ENCODE data around the gene CLDN24.

Gene CLDN24

DNA sequence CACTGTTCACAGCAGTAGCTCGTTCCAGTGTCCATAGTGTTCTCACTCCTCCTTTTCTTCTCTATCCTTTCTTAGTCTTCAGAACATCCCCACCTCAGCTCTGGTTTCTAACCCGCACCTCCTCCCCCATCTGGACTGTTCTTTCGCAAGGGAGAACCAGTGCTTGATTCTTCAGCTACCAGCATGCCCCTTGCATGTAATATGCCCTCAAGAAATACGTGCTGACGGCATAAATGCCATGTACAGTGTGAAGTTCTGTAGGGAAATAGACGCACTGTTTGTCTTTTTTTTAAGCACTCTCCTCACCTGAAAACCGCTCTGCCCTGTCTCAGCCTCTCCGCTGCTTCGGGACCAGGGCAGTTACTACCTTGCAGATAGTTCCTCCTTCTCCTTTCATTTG lies 7.4 kb downstream of the CLDN24 start:
- TF ChIP-seq CTCF (IDR thresholded peaks at IDR 0.05), result no peak

DNA sequence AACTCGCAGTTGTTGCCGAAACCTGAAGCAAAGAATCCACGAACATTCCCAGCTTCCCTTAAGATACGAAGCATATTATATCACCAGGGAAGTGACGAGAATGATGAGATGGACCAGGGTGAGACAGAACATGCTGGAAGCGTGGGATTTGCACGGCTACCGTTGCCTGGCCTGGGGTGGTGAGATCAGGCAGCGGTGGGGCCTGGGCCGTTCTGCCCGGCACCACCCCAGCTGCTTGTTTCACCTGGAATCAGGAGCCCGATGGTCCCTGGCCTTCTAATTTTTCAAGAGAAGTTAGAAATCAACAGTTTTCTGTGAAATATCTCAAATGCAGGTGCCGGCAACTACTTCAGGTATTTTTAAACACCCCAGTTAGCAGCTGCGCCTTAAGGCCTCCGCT lies 7.9 kb downstream of the CLDN24 start:
- no peak for TF ChIP-seq CTCF (IDR thresholded peaks at IDR 0.05)

DNA sequence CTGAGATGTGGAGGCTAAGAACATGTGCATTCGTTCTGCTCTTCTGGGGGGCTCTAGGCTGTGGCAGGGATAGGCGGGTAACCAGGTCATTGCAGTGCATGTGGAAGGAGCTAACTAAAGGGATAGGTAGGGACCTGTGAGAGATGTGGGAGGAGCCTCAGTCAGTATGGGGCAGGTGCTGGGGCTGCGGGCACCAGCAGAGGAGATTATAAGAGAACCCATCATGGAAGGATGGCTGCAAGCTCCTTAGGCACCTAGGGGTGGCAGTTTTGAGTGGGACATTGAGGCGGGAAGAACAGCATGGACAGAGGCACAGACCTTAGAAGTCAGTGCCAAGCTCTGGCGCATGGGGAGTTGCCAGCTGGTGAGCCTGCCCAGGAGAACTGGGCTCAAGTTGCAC lies 9.4 kb downstream of the CLDN24 start:
- no peak for TF ChIP-seq CTCF (IDR thresholded peaks at IDR 0.05)

GRCh38 chr4:183306811-183307210 lies 15.4 kb downstream of the CLDN24 start:
- TF ChIP-seq CTCF (IDR thresholded peaks at IDR 0.05), result no peak

DNA sequence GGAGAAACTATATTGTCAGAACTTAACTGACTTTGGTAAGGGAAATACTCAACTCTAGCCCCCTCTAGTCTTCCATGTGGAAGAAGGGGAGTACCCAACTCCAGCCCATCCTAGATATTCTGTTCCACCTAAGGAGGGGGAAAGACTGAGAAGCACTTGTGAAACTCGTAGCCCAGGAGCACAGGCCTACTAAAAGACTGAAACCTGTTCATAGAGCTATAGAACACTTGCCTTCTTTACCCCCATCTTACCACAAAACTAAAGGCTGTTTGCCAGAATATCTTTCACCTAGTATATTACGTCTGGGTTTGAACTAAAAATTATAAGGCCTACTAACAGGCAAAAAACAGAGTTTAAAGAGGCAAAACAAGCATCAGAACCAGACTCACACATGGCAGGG lies 17.7 kb downstream of the CLDN24 start:
- no peak for TF ChIP-seq CTCF (IDR thresholded peaks at IDR 0.05)

- TF ChIP-seq CTCF (IDR thresholded peaks at IDR 0.05), result no peak
Measured at GRCh38 chr4:183304067-183304466, 18.2 kb downstream of the CLDN24 start.

GRCh38 chr4:183303301-183303700 lies 18.9 kb downstream of the CLDN24 start:
- TF ChIP-seq CTCF (IDR thresholded peaks at IDR 0.05), result no peak

DNA sequence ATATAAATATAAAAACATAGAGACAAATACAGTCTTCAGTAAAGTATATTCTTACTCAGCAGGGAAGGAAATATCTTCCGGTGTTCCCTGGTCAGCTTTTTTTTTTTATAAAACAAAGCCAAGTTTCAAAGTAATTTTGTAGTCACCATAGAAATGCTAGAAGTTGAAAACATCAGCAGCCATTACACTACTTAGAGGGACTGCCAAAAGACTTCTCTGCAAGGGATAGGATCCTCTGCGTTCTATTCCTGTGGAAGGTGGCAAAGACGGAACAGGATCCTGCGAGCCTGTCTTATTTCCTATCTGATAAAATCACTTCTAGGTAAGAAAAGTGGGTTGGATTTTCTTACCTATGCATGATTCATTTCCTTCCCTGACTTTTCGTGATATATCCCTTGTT lies 21.6 kb downstream of the CLDN24 start:
- TF ChIP-seq CTCF (IDR thresholded peaks at IDR 0.05), result no peak
